Astrocyte of the hippocampus (primary cell): ENCODE measurements around the gene HM13.
"Not testable (repeated sequence)": the region's sequence is repeated elsewhere in the genome, so short reads cannot be mapped to it uniquely, and the experiment has no call there.

Source experiments
- DNase-seq: peaks from one replicate; pipeline ENCODE4 v3.0.0; 2011; ENCODE audit warnings: low read depth, low spot score

Gene HM13

DNA sequence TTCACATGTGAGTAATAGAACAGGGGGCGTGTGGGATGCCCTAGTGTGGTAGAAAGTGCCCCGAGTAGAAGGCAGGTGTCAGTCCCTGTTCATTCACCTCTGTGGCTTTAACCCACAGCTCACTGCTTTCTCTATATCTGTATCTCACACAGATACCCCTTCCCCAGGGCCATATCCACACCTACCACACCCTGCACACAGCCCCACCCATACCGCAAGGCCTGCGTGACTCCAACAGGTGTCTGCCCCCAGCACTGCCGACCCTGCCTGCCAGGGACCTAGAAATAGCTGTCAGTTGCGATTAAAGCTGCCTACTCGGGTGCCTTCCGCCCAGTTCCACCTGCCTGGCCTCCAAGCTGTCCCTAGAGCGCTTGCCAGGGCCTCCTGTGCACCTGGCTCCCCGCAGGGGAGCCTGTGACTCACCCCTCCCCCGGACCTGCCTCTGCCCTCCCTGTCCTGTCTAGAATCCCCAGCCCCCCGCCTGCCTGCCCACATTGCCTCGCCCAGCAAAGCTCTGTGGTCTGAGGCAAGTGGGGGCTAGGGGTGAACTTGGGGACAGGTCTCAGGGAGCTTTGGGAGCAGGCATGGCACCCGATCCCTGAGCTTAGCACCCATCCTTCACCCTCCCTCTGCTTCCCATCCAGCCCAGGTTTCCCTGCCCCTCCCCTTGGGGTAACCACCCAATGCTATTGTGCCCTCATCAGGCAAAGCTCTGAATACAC is 52.6 kb downstream of the HM13 start:
- DNase-seq: no peak

DNA sequence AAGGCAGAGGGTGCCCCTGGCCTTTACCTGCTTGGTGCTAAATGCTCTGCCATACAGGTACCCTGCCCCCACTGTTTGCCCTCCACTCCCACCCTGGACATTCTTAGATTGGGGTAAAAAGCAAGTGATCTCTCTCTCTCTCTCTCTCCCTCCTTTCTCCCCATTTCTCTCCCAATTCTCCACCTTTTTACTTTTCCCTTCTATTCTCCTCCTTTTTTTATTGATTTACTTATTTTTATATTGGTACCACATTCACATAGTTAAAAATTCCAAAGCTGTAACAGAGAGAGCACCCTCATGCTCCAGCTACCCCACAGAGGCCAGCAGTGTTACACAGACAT is 53.1 kb downstream of the HM13 start:
- no peak for DNase-seq

DNA sequence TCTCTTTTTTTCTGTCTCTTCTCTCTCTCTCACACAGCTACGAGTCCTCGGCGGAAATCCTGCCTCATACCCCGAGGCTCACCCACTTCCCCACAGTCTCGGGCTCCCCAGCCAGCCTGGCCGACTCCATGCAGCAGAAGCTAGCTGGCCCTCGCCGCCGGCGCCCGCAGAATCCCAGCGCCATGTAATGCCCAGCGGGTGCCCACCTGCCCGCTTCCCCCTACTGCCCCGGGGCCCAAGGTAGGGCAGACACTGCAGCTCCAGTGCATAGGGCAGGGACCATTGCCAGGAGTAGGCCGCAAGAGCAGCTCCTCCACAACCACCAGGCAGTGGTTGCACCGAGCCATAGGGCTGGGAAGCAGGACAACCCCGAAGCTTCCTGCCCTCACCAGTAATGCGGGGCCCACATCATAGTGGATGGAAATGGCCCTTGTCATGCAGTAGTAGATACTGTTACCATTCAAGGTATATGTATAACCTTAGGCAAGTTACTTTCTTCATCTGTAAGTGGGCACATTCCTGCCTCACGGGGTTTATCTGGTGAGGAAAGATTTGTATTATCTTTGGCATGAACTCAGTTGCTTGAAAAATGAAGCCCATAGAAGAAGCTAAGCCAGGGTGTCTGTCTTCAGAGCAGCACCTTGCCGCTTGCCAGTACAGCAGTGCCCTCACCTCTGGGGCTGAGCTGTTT is 53.9 kb downstream of the HM13 start:
- DNase-seq: no peak

DNA sequence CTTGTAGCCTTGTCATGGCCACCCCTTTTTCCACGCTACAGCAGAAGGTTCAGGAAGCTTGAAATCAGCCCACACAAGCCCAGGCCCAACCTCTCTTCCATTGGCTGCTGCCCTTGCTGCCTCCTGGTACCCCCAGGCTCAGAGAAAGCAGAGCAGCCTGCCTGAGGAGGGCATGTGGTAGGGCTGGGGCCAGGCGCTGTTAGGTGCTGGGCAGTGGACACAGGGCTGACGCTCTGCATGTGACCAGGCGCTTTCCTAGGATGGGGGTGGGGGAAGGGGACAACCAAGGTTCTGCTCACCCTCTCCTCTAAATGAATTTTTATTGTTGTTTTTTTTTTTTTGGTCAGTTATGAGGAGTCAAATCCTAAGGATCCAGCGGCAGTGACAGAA is 54.5 kb downstream of the HM13 start:
- DNase-seq: no peak

DNA sequence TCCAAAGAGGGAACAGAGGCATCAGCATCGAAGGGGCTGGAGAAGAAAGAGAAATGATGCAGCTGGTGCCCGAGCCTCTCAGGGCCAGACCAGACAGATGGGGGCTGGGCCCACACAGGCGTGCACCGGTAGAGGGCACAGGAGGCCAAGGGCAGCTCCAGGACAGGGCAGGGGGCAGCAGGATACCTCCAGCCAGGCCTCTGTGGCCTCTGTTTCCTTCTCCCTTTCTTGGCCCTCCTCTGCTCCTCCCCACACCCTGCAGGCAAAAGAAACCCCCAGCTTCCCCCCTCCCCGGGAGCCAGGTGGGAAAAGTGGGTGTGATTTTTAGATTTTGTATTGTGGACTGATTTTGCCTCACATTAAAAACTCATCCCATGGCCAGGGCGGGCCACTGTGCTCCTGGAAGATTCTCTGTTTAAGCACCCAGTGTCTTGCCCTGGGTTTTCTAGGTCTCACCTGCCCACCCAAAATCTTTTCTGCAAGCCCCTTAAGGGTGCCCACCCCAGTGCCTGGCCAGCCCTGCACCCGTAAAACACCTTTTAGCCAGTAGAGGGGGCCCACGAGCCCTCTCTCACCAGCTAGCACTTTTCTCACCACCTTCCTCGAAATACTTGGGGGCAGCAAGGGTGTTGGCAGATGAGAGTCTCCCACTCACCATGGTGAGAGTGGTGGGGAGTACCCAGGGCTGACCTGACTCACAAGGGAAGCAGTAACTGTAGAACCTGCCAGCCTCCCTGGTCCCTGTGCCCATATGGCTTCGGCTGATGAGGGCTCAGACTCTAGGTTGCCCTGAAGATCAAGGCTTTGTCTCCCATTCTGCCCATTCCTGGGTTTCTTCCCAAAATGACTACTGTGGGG is 55.1 kb downstream of the HM13 start:
- peak; percentile 76 for DNase-seq

DNA sequence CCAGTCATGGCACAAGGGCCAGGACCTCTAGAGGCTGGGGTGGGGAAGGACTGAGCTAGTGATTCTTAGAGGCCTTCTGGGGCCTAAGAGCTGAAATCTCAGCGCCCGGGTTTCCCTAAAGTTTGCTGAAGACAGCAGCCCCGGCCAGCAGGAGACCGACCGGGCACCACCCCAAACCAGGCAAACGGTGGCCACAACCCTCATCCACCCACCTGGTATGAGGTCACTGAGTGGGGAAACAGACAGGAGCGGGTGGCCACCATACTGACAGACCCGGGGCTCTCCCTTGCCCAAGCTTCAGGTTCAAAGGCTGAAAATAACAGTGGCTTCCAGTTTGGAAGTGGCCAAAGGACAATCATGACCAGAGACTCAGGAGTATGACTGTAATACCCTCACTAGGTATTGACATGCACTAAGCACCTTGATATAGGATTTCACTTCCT is 55.8 kb downstream of the HM13 start:
- no peak for DNase-seq

DNA sequence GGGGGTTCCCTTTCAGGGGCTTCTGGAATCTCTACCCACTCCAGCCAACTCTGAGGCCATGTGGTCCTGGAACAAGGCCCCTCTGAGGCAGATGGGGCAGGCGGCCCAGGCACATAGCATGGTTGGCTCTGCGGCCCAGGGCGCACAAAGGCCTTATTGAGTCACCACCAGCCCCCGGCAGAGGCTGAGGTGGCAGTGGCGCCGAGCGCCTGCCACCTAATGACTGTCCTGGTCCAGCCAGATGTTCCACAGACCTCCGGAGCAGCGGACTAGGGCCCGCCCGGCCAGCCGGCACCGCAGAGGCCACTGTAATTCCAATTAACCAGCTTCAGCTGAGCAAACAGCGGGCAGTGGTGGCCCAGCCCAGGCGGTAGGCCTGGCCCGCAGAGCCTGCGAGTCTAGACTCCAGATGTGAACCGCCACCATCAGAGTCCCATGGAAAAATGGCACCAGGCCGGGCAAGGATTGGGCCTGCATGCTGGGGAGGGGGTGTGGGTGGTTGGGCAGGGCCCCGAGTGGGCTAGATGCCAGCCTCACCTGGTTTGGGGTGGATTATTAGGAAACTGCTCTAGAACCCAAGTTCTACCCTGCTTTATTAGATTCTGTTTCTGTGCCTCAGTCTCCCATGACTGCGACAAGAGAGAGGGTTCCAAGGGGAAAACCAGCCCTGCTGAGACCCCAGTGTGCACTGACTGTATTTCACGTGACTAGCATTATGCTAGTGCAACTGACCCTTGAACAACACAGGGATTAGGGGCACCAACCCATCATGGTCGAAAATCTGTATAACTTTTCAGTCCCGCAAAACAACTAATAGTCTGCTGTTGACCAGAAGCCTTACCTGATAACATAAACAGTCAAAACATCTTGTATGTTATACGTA is 56.7 kb downstream of the HM13 start:
- peak; percentile 61 for DNase-seq

DNA sequence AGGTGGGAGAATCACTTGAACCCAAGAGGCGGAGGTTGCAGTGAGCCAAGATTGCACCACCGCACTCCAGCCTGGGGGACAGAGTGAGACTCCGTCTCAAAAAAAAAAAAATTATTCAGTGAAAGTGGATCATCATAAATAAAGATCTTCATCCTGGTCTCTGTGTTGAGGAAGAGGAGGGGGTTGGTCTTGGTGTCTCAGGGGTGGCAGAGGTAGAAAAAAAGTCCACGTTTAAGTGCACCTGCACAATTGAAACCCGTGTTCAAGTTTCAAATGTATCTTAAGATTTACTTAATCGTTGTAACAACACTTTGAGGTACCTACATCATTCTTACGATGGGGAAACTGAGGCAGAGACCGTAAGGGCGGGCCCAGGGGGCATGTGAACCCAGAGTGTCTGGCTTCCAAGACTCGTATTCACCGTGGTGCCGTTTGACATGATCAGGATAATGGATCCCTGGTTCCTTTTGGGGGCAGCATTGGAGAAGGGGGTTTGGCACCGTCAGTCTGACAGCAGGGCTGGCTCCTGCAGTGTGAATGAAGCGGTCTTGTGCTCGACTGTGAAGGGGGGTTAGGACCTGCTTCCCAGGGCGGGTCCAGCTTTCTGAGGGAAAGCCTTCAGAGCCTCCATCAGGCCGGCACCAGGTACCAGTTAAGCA is 57.9 kb downstream of the HM13 start:
- no peak for DNase-seq

DNA sequence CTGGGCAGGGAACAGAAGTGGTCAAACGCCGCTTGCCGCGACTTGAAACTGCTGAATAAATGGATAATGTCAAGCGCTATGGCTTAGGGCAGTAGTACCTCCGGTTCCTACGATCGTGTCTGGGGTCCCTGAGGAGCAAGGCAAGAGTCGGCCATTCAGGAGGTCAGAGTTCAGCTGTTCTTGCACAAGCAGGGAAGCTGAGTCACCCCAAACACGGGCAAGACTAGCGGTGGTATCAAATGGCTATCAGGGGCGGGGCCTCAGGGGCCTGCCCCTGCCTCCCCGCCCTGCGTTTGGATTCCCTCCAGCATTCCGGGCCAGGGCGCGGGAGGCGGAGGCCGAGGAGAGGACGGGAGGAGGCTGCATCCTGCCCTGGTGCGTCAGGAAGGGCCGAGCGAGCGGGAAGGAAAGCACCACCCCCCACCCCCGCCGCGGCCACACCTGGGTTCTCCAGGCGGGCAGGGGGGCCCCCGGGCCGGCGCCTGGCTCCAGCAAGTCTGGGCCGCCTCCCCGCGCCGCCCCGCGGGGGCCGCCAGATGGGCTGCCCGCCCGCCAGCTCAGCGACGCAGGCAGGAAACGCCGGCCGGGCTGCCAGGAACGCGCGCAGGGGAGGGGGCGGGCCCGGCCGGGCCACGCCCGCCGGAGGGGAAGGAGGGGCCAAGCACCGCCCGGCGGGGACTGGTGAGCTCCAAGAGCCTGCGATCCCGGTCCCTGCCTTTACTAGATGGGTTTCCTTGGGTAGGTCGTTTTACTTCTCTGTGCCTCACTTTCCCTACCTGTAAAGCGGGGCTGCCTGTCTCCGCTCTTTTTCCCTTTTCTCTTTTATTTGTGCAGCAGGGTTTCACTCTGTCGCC is 58.7 kb downstream of the HM13 start:
- peak; percentile 100 for DNase-seq

DNA sequence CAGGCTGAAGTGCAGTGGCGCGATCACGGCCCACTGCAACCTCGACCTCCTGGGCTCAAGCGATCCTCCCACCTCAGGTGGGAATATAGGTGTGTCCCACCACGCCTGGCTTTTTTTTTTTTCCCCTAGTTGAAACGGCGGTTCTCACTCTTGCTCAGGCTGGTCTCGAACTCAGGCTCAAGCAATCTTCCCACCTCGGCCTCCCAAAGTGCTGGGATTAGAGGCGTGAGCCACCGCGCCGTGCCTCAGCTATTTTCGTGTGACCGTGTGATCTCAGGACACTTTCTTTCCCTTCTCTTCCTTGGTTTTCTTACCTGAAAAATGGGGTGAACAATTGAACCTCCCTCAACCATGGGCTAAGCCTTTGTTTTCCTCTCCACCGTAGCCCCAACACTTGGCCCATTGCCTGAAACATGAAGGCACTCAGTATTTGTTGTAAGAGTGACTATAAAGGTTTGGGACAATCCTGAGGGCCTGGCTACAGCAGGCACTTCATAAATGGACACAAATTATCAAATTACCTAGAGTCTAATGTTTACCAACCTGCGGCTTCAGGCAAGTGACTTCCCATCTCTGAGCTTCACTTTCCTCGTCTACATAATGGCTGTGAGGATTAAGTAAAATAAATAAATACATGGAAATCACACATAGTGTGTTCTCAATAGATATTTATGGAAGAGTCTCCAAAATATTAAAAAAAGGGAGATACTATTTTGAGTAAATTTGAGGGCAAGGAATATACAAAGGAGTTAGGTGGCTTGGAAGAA is 59.5 kb downstream of the HM13 start:
- DNase-seq: no peak

DNA sequence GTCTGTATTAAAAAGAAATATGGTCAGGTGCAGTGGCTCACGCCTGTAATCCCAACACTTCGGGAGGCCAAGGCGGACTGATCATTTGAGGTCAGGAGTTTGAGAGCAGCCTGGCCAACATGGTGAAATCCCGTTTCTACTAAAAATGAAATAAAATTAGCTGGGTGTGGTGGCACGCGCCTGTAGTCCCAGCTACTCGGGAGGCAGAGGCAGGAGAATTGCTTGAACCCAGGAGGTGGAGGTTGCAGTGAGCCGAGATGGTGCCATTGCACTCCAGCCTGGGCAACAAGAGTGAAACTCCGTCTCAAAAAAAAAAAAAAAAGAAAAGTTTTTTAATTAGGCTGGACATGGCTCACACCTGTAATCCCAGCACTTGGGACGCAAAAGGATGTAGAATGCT is 60.7 kb downstream of the HM13 start:
- DNase-seq: not testable (repeated sequence)

DNA sequence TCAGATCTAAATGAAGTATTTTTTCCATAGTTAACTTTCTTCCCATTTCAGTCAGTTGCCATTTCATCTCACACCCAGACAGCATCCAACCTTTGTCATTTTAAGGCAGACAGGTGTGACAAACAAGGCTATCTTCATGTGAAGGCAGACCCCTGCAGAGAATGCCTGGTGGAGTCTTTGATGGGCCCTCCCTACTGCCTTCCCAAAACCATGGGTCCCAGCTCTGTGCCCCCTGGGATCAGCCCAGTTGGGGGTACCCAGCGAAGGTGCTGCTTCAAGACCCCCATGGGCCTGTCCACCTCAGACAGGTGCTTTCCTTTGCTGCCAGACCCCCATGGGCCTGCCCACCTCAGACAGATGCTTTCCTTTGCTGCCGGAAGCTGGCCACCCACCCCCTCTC is 62.5 kb downstream of the HM13 start:
- DNase-seq: no peak

DNA sequence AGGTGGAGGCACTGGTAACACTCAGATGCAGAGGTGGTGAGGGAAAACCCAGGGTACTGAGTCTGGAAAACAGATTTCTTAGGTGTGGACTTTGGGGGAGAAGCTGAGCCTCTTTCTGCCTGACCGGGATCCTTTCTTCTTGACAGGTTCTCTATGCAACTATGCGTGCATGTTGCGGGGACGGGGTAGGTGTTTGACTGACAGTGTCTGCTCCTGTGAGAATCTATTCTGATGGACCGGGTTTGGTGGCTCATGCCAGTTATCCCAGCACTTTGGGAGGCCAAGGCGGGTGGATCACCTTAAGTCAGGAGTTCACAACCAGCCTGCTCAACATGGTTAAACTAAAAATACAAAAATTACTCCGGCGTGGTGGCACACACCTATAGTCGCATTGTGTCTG is 63.0 kb downstream of the HM13 start:
- DNase-seq: no peak

DNA sequence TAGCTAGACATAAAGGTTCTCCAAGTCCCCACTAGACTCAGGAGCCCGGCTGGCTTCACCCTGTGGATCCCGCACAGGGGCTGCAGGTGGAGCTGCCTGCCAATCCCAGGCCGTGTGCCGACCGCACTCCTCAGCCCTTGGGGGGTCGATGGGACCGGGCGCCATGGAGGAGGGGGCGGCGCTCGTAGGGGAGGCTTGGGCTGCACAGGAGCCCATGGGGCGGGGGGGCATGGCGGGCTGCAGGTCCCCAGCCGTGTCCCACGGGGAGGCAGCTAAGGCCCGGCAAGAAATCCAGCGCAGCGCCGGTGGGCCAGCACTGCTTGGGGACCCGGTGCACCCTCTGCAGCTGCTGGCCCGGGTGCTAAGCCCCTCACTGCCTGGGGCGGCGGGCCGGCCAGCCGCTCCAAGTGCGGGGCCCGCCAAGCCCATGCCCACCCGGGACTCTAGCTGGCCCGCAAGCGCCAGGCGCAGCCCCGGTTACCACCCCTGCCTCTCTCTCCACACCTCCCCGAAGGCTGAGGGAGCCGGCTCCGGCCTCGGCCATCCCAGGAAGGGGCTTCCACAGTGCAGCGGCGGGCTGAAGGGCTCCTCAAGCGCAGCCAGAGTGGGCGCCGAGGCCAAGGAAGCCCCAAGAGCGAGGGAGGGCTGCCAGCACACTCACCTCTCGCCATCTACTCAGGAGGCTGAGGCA is 64.4 kb downstream of the HM13 start:
- no peak for DNase-seq

DNA sequence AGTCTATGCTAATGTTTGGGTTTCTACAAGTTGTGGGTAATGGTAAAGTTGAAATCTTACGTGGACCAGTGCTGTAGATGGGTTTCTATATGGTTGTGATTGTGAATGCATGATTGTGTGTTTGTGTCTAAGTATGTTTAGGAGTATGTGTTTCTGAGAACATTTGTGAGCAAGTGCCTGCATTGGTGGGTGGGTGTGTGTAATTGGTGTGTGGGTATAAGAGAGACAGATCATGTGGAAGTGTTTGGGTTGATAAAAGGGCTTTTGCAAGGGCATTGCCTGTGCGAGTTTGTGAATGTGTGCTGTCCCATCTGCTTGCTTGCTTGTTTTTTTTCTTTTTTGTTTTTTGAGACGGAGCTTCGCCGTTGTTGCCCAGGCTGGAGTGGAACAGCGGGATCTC is 65.0 kb downstream of the HM13 start:
- no peak for DNase-seq

DNA sequence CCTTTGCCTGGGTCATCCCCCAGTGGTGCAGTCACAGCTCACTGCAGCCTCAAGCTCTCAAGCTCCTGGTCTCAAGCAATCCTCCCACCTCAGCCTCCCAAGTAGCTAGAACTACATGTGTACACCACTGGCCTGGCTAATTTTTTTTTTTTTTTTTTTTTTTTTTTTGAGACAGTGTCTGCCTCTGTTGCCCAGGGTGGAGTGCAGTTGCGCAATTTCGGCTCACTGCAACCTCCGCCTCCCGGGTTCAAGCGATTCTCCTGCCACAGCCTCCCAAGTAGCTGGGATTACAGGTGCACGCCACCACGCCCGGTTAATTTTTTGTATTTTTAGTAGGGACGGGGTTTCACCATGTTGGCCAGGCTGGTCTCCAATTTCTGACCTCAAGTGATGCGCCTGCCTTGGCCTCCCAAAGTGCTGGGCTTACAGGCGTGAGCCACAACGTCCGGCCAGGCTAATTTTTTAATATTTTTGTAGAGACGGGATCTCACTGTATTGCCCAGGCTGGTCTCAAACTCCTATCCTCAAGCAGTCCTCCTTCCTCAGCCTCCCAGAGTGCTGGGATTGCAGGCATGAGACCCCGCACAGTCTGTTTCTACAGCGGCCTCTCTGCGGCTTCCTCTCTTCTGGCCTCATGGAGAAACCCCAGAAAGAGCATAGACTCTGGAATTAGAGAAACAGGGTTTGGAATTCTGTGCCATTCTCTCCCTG is 65.9 kb downstream of the HM13 start:
- DNase-seq: not testable (repeated sequence)

DNA sequence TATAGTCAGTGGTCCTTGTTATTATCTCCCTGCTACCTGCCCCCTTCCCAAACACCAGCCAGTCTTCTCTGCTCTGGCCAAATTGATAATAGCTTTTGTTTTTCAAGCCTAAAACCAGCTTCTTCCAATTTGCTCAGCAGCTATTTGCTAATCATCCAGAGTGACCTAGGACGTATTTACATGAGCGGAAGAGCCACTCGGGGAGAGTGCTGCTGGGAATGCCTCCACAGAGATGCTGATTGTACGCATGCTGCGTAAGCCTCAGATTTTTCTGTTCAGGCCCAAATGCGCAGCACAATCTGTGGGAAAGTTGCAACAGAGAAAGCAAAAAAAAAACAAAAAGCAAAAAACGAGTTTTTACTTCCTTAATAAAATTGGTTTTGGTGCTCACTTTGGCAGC is 66.5 kb downstream of the HM13 start:
- DNase-seq: no peak

DNA sequence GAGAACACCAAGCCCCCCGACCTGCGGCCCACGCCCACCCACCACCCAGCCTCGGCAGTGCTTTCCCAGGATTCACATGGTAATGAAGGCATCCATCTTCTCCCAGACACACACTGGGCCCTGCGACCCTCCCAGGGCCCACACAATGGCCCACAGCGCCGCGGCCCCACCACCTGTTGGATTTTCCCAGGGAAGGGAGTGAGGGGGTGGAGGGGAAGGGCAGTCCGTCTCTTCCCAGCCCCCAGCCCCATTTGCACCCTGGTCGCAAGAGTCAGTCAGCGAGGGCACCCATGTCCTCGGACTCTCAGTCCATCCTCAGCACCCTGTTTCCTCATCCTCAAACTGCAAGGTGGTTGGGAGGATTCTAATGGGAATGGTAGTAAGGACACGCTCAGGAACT is 67.1 kb downstream of the HM13 start:
- DNase-seq: no peak
